Urothelium cell line (cell line): ENCODE measurements around the gene DOCK3.
A peak's percentile ranks its signal among the peaks of the same experiment; 100 is the strongest.
"Not testable (repeated sequence)": the region's sequence is repeated elsewhere in the genome, so short reads cannot be mapped to it uniquely, and the experiment has no call there.

ENCODE experiments used
- DNase-seq: peaks from one replicate; pipeline ENCODE4 v3.0.0; 2011; ENCODE audit warnings: low spot score, mixed read lengths
- FAIRE-seq: peaks from 2 replicates; lab custom pipeline; 2011; peaks lifted over from hg19 to GRCh38; lab: Jason Lieb, UNC

Gene DOCK3

GRCh38 chr3:51353691-51354090 is 679.0 kb downstream of the DOCK3 start:
- DNase-seq: no peak
- FAIRE-seq: no peak

GRCh38 chr3:51354172-51354571 is 679.4 kb downstream of the DOCK3 start:
- DNase-seq (no peak), FAIRE-seq (no peak)

DNA sequence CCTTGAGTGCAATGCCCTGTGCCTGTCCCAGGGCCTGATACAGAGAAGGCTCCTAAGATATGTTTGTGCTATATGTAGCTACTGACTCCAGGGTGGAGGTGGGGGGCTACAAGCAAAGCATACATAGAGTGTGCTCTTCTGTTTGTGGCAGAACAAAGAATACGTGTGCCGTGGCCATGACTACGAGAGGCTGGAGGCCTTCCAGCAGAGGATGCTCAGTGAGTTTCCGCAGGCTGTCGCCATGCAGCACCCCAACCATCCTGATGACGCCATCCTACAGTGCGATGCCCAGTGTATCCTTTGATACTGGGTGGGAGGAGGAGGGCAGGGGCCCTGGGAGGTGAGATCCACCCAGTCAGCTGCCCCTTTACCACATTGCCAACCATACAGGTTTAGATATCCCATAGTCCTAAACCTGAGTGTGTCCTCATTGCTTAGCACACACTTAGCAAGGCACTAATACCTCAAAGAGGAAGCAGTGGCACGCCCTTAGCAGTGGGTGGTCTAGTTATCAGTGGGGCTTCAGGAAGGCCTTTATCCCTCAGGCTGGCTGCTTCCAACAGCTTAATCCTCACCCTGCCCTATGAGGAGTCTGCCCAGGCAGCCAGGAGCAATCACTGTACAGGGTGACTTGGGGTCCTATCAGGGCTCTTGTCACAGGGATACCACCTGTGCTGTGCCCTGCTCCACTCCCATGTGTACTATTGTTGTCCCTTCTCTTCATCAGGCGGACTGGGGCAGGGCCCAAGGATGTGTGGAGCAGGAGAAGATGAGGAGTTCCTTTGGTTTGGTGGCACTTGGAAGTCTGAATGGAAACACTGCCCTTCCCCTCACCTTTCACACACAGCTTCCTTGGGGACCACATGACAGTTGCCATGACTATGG is 680.2 kb downstream of the DOCK3 start:
- FAIRE-seq: no peak
- no peak for DNase-seq

DNA sequence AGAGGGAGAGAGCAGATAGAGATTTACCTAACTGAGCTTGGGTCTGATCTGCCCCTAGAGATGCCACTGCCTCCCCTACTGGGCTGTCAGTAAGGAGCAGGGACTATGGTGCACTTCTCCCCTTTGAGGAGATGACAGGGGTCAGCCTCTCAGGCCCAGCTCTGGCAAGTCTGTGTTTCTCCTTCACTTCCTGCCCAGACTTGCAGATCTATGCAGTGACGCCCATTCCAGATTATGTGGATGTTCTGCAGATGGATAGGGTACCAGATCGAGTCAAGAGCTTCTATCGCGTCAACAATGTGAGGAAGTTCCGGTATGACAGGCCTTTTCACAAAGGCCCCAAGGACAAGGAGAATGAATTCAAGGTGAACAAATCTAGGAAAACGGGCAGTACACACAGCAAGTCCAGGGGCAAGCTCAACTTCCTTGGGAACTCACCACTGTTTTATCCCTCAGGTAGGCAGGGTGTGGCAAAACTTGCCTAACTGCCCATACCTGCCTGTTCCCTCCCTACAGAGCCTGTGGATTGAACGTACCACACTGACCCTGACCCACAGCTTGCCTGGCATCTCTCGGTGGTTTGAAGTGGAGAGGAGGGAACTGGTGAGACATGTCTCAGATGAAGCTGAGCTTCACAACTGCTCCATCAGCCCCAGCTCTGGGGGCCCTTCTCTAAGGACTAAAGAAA is 681.3 kb downstream of the DOCK3 start:
- DNase-seq (no peak), FAIRE-seq (no peak)

DNA sequence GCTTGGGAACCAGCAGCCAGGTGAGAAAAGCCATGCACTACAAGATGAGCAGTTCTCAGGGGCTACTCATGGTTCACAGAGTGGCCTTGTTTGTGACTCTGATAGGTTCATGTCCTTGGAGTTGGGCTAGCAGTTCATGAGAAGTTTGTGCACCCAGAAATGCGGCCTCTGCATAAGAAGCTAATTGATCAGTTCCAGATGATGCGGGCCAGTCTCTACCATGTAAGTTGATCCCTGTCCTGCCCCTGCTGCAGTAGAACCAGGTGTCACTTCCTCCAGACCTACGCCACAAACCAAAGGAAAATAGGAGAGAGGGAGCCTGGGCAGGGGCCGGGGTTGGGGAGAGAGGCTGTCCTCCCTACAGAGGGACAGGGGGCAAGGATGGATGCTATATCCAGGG is 683.1 kb downstream of the DOCK3 start:
- DNase-seq: no peak
- no peak for FAIRE-seq

DNA sequence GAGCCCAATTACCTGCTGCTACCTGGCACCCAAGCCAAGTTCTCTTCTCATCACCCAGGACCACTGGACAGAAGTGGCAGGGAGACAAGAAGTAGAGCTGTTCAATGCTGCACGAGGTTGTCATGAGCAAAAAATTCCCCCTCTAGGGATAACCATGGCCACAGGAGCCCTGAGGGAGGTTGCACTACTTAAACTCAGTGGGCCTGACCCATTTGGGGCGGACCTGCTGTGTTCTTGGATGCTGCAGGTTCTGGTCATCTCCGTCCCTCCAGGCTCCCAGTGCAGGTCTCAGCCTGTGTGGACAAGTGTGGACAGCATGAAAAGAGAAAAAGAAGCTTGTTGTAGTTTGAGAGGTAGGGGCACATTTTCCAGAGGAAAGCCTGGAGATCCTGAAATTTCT is 684.3 kb downstream of the DOCK3 start:
- DNase-seq: no peak

GRCh38 chr3:51360806-51361205 is 686.1 kb downstream of the DOCK3 start:
- DNase-seq (no peak), FAIRE-seq (no peak)

More for the DNA sequence above, 684.3 kb downstream of the DOCK3 start:
- no peak for FAIRE-seq

- FAIRE-seq (no peak), DNase-seq (no peak)
Measured at GRCh38 chr3:51361746-51362145, 687.0 kb downstream of the DOCK3 start.

GRCh38 chr3:51362476-51362875 is 687.7 kb downstream of the DOCK3 start:
- FAIRE-seq (no peak), DNase-seq (no peak)

GRCh38 chr3:51368276-51368675 is 693.5 kb downstream of the DOCK3 start:
- DNase-seq, FAIRE-seq: not testable (repeated sequence)

DNA sequence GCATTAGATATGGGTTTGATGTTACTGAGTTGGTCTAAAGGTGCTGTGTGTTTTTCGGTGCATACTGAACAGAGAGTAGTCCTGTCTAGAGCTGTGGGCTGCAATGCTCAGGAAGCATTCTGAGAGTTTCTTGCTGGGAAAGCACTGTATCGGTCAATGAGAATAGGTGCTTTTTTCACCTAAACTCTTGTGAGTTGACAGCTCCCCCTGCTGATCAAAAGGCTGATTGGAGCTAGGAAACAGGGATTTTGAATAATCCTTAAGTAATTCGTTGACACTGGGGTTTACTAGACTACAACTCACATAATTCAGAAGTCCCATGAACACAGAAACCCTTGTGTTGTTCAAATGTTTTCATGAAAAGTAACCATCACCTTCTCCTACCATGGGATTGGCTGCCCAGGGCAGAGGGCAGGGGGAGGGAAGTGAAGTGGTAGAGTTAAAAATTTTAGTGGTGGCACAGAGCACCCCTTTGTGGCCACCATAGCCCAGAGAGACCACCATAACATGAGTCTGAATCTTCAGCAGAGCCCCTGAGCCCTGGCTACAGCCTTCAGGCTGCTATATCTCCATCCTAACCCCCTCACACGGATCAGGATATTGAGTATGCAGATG is 697.3 kb downstream of the DOCK3 start:
- DNase-seq (peak; percentile 56), FAIRE-seq (no peak)

GRCh38 chr3:51373658-51374421 is 699.1 kb downstream of the DOCK3 start:
- no peak for DNase-seq
- FAIRE-seq: no peak

DNA sequence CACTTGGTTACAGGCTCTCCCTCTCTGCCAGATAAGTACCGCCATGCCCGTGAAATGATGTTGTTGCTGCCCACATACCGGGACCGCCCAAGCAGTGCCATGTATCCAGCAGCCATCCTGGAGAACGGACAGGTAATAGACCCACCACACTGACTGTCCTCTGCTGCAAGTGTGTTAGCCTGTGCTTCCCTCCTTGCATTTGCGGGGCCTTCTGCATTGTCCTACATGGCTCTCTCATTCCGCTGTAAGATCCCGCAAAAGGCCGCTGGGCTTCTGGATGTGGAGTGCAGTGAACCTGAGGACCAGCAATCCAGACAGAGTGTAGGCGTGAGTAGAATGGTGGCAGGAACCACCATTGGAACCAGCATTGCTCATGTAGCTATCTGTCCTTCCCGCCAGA is 699.7 kb downstream of the DOCK3 start:
- FAIRE-seq (no peak), DNase-seq (no peak)

DNA sequence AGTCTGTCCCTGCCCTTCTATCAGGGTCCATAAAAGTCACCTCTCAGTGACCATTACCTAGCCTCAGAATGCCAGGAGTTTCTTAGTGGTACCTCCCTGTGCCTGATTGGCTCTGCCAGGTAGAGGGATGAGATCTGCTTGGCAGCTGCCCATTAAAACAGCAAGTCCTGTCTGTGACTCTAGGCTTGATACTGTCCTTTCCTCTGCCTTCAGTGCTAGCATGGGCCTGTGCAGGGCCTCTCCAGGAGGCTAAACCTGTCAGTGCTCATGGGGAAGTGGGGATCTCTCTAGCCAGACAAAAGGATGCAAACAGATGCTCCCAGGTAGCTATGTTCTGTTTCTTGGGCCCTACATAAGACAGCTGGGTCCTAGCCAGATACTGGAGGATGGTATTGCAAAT is 700.4 kb downstream of the DOCK3 start:
- DNase-seq (no peak), FAIRE-seq (no peak)

- FAIRE-seq: no peak
- DNase-seq: no peak
Measured at GRCh38 chr3:51375571-51375970, 700.8 kb downstream of the DOCK3 start.

DNA sequence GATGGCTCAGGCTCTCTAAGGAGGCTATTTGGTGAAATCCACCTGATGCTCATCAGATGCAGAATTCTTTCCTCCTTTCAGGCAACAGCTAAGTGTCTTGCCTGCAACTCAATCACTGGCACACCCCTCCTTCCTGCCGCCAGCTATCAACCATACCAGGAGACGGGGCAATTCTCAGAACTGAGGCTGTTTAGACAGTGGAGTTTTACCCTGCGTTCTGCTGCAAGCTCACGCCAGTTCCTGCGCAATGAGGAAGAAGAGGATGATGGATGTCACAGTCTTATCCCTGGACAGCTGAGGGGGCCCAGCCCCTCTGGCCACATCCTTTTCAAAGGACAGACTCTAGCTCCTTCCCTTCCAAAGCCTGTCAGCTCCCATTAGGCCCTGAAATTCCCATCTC is 703.3 kb downstream of the DOCK3 start:
- FAIRE-seq (no peak), DNase-seq (no peak)

GRCh38 chr3:51378726-51379125 is 704.0 kb downstream of the DOCK3 start:
- FAIRE-seq: no peak
- no peak for DNase-seq

GRCh38 chr3:51379301-51379700 is 704.6 kb downstream of the DOCK3 start:
- DNase-seq: no peak
- no peak for FAIRE-seq

- DNase-seq (no peak), FAIRE-seq (no peak)
Measured at GRCh38 chr3:51379746-51380455, 705.2 kb downstream of the DOCK3 start.

- FAIRE-seq (no peak), DNase-seq (no peak)
Measured at GRCh38 chr3:51380601-51381332, 706.0 kb downstream of the DOCK3 start.
